ENCODE data around the gene UNC5A.

UNC5A gene

GRCh38 chr5:176881816-176882566 is 71.6 kb downstream of the UNC5A start:
- no peak for DNase-seq

GRCh38 chr5:176882567-176882903 is 72.2 kb downstream of the UNC5A start:
- no peak for DNase-seq

GRCh38 chr5:176883700-176884570 is 73.6 kb downstream of the UNC5A start:
- DNase-seq = no peak

- DNase-seq = no peak
These were observed 74.2 kb downstream of the UNC5A start for GRCh38 chr5:176884571-176884890.

GRCh38 chr5:176886336-176887251 is 76.2 kb downstream of the UNC5A start:
- DNase-seq = no peak

GRCh38 chr5:176887252-176887849 is 77.0 kb downstream of the UNC5A start:
- no peak for DNase-seq

- DNase-seq = no peak
These were observed 77.9 kb downstream of the UNC5A start for GRCh38 chr5:176888016-176888864.

GRCh38 chr5:176888865-176889165 is 78.5 kb downstream of the UNC5A start:
- DNase-seq = no peak

- DNase-seq = no peak
These were observed 79.2 kb downstream of the UNC5A start for GRCh38 chr5:176889321-176890280.

- DNase-seq = no peak
These were observed 80.3 kb downstream of the UNC5A start for GRCh38 chr5:176890455-176891330.

GRCh38 chr5:176891331-176891958 is 81.1 kb downstream of the UNC5A start:
- no peak for DNase-seq

GRCh38 chr5:176892663-176893062 is 82.3 kb downstream of the UNC5A start:
- DNase-seq = no peak

GRCh38 chr5:176894298-176894697 is 83.9 kb downstream of the UNC5A start:
- no peak for DNase-seq

- DNase-seq = no peak
These were observed 85.5 kb downstream of the UNC5A start for GRCh38 chr5:176895831-176896230.

GRCh38 chr5:176897263-176897662 is 86.9 kb downstream of the UNC5A start:
- DNase-seq = no peak

GRCh38 chr5:176899296-176899891 is 89.0 kb downstream of the UNC5A start, which contains the start of gene HK3:
Gene HK3 (minus strand): TSS chr5:176899346. CDS start chr5:176896159, 3,187 bp downstream.
- DNase-seq = no peak

GRCh38 chr5:176899946-176900779 is 89.8 kb downstream of the UNC5A start:
- no peak for DNase-seq

- no peak for DNase-seq
These were observed 90.4 kb downstream of the UNC5A start for GRCh38 chr5:176900780-176901204.
